Ishikawa (cell line): ENCODE results near the gene NKD2.

Experiments
- CEBPB ChIP-seq: IDR thresholded peaks from 2 replicates; pipeline ENCODE4 v1.6.1; 2012
- CREB1 ChIP-seq: IDR thresholded peaks from 2 replicates; pipeline ENCODE4 v1.6.1; 2012; ENCODE audit warnings: low read depth
- EGR1 ChIP-seq: IDR thresholded peaks from 2 replicates; pipeline ENCODE4 v1.6.1; 2012
- EP300 ChIP-seq: IDR thresholded peaks from 2 replicates; pipeline ENCODE4 v1.6.1; 2012; ENCODE audit warnings: borderline replicate concordance
- FOXM1 ChIP-seq: IDR thresholded peaks from 2 replicates; pipeline ENCODE4 v1.6.1; 2012; ENCODE audit warnings: low read depth, borderline replicate concordance
- MAX ChIP-seq: IDR thresholded peaks from 2 replicates; pipeline ENCODE4 v1.6.1; 2012
- NFIC ChIP-seq: IDR thresholded peaks from 2 replicates; pipeline ENCODE4 v1.6.1; 2012
- RAD21 ChIP-seq: IDR thresholded peaks from 2 replicates; pipeline ENCODE4 v1.6.1; 2012; ENCODE audit warnings: low read depth
- REST ChIP-seq: IDR thresholded peaks from 2 replicates; pipeline ENCODE4 v1.6.1; 2012; ENCODE audit warnings: low read depth, mild to moderate bottlenecking
- TAF1 ChIP-seq: IDR thresholded peaks from 2 replicates; pipeline ENCODE4 v1.6.1; 2012; ENCODE audit warnings: low read depth, mild to moderate bottlenecking
- TCF12 ChIP-seq: IDR thresholded peaks from 2 replicates; pipeline ENCODE4 v1.6.1; 2012; ENCODE audit warnings: low read depth
- TEAD4 ChIP-seq: IDR thresholded peaks from 2 replicates; pipeline ENCODE4 v1.6.1; 2012
- USF1 ChIP-seq: IDR thresholded peaks from 2 replicates; pipeline ENCODE4 v1.6.1; 2012
- YY1 ChIP-seq: IDR thresholded peaks from 2 replicates; pipeline ENCODE4 v1.6.1; 2012; ENCODE audit warnings: low read depth
- ZBTB7A ChIP-seq: IDR thresholded peaks from 2 replicates; pipeline ENCODE4 v1.6.1; 2012; ENCODE audit warnings: low read depth

Gene NKD2

GRCh38 chr5:1020452-1020961 lies 11.9 kb downstream of the NKD2 start:
- no peak for TF ChIP-seq TEAD4
- TF ChIP-seq RAD21: no peak
- TF ChIP-seq ZBTB7A: no peak
- TF ChIP-seq NFIC: no peak
- TF ChIP-seq EGR1: no peak
- TF ChIP-seq CEBPB: no peak
- no peak for TF ChIP-seq TCF12
- TF ChIP-seq MAX: no peak
- TF ChIP-seq TAF1: no peak
- TF ChIP-seq REST: no peak
- no peak for TF ChIP-seq YY1
- TF ChIP-seq FOXM1: no peak

- TF ChIP-seq RAD21 (no peak), CREB1 (no peak), YY1 (no peak), EGR1 (no peak), TEAD4 (no peak), USF1 (no peak), REST (no peak), ZBTB7A (no peak), NFIC (no peak), TCF12 (no peak), FOXM1 (no peak), EP300 (no peak), CEBPB (no peak), MAX (no peak), TAF1 (no peak)
Observed at GRCh38 chr5:1021136-1021968, 12.8 kb downstream of the NKD2 start.

- TF ChIP-seq NFIC: peak; percentile 40; the same call in 1 of the 2 replicates
Observed at GRCh38 chr5:1021969-1022336, 13.4 kb downstream of the NKD2 start.

- TF ChIP-seq FOXM1 (no peak), EP300 (no peak), CEBPB (no peak), NFIC (no peak), REST (no peak), MAX (no peak), YY1 (no peak)
Observed at GRCh38 chr5:1026700-1027621, 18.4 kb downstream of the NKD2 start.
